Measurements from ENCODE around the gene AKT3. TPM values are rescaled to one million over a fixed set of nuclear protein-coding genes. Genes with fewer than 3 reads are reported as not detected.

AKT3 gene
- total RNA-seq, 1 donor from 2014 or later: 29.9 TPM

DNA sequence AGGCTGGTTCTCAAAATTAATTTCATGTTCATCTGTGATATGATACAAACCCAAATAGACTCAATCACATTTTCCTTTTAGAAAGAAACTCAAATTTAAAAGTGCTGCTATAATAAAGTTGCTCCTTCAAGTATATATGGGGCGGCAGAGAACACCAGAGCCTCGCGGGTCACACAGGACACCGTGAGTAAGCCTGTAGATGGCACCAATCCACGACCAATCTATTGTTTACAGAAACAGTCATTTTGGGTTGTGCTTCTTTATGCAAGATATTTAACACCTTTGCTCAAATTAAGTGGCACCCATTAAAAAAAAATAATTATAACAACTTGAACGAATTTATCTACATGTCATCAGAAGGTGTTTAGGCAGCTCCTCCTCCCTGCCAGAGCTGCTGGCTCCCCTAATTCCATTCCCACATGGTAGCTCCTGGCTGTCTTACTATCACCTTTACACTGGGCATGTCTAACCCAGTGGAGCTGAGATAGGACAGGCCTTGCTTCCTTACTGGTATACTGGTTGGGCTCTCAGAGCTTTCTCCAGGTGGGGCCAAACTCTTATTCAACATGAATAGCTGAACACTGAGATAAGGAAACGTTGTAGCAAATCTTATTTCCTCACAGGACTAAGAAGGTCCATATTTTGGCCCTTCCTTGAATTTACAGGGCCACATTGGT, 307.2 kb downstream of the AKT3 start:
- Mint-ChIP-seq H3K27ac (no peak overlapping the region), H3K4me3 (no peak overlapping the region), H3K36me3 (peaks cover 4% of the 10 kb centered on the region), H3K4me1 (ENCODE audit: unreplicated experiment) (no peaks in the 10 kb centered on the region), H3K27me3 (no peaks in the 10 kb centered on the region), H3K9me3 (no peaks in the 10 kb centered on the region)
- no peak for DNase-seq (ENCODE audit: extremely low spot score, unreplicated experiment)
- TF ChIP-seq, protein P1, sequence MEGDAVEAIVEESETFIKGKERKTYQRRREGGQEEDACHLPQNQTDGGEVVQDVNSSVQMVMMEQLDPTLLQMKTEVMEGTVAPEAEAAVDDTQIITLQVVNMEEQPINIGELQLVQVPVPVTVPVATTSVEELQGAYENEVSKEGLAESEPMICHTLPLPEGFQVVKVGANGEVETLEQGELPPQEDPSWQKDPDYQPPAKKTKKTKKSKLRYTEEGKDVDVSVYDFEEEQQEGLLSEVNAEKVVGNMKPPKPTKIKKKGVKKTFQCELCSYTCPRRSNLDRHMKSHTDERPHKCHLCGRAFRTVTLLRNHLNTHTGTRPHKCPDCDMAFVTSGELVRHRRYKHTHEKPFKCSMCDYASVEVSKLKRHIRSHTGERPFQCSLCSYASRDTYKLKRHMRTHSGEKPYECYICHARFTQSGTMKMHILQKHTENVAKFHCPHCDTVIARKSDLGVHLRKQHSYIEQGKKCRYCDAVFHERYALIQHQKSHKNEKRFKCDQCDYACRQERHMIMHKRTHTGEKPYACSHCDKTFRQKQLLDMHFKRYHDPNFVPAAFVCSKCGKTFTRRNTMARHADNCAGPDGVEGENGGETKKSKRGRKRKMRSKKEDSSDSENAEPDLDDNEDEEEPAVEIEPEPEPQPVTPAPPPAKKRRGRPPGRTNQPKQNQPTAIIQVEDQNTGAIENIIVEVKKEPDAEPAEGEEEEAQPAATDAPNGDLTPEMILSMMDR (conservative IDR thresholded peaks at IDR 0.05): no peak

DNA sequence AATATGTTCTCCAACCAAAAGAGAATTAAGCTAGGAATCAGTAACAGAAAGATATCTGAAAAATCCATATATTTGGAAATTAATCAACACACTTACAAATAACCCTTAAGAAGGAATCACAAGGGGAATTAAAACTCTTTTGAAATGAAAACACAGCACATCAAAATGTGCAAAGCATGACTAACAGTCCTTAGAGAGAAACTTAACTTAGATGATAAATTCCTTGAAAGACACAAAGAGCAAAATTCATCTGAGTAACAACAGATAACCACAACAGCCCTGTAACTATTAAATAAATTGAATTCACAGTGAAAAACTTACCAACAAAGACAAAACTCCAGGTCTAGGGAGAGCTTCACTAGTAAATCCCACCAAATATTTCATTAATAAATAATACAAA, 310.4 kb downstream of the AKT3 start:
- Mint-ChIP-seq H3K36me3 (no peaks in the 10 kb centered on the region), H3K27ac (no peak overlapping the region), H3K4me3 (no peak overlapping the region), H3K9me3 (no peaks in the 10 kb centered on the region), H3K27me3 (no peaks in the 10 kb centered on the region), H3K4me1 (ENCODE audit: unreplicated experiment) (no peaks in the 10 kb centered on the region)
- no peak for DNase-seq (ENCODE audit: extremely low spot score, unreplicated experiment)
- TF ChIP-seq, protein P1 (conservative IDR thresholded peaks at IDR 0.05): no peak

DNA sequence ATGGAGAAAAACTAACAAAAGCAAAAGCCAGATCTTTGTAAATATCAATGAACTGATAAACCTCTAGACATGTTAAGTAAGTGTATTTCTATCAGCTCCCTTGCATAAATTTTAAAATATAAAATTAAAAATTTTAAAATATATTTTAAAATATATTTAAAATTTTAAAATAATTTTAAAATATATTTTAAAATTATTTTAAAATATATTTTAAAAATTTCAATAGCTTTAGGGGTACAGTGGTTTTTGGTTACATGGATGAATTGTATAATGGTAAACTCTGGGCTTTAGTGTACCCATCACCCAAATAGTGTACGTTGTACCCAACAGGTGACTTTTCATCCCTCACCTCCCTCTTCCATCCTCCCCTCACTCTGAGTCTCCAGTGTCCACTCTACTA, 315.0 kb downstream of the AKT3 start:
- Mint-ChIP-seq H3K9me3 (no peaks in the 10 kb centered on the region), H3K27ac (no peak overlapping the region), H3K27me3 (no peaks in the 10 kb centered on the region), H3K4me3 (no peak overlapping the region), H3K36me3 (no peaks in the 10 kb centered on the region), H3K4me1 (ENCODE audit: unreplicated experiment) (no peaks in the 10 kb centered on the region)
- DNase-seq (ENCODE audit: extremely low spot score, unreplicated experiment): no peak
- TF ChIP-seq, protein P1 (conservative IDR thresholded peaks at IDR 0.05): no peak

DNA sequence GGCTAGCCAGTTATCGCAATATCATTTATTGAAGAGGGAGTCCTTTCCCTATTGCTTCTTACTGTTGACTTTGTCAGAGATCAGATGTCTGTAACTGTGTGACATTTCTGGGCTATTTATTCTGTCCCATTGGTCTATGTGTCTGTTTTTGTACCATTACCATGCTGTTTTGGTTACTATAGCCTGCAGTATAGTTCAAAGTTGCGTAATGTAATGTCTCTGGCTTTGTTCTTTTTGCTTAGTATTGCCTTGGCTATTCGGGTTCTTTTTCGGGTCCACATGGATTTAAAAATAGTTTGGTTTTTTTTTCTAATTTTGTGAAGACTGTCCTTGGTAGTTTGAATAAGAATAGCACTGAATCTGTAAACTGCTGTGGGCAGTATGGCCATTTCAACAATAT, 320.5 kb downstream of the AKT3 start:
- Mint-ChIP-seq H3K27me3 (no peaks in the 10 kb centered on the region), H3K27ac (no peak overlapping the region), H3K9me3 (peaks cover 4% of the 10 kb centered on the region), H3K36me3 (no peaks in the 10 kb centered on the region), H3K4me3 (no peak overlapping the region), H3K4me1 (ENCODE audit: unreplicated experiment) (no peaks in the 10 kb centered on the region)
- TF ChIP-seq, protein P1 (conservative IDR thresholded peaks at IDR 0.05): no peak
- no peak for DNase-seq (ENCODE audit: extremely low spot score, unreplicated experiment)

DNA sequence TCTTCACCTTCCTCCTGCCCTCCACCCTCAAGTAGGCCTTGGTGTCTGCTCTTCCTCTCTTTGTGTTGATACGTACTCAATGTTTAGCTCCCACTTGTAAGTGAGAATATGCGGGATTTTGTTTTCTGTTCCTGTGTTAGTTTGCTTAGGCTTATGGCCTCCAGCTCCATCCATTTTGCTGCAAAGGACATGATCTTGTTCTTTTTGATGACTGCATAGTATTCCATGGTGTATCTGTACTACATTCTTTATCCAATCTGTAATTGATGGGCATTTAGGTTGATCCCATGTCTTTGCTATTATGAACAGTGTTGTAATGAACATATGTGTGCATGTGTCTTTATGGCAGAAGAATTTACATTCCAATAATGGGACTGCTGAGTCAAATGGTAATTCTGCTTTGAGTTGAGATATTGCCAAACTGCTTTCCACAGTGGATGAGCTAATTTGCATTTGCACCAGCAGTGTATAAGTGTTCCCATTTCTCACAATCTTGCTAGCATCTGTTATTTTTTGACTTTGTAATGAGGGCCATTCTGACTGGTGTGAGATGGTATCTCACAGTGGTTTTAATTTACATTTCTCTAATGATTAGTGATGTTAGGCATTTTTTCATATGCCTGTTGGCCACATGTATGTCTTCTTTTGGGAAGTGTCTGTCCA, 321.5 kb downstream of the AKT3 start:
- H3K27me3 Mint-ChIP-seq: no peaks in the 10 kb centered on the region
- peaks cover 4% of the 10 kb centered on the region for H3K9me3 Mint-ChIP-seq
- TF ChIP-seq, protein P1 (conservative IDR thresholded peaks at IDR 0.05): no peak
- H3K27ac Mint-ChIP-seq: no peak overlapping the region
- no peaks in the 10 kb centered on the region for H3K36me3 Mint-ChIP-seq
- no peak overlapping the region for H3K4me3 Mint-ChIP-seq
- H3K4me1 Mint-ChIP-seq (ENCODE audit: unreplicated experiment): no peaks in the 10 kb centered on the region
- DNase-seq (ENCODE audit: extremely low spot score, unreplicated experiment): no peak

All from type B pancreatic cell (in vitro differentiated cells).